ENCODE results near the gene OXCT1. TPM values are rescaled to one million over a fixed set of nuclear protein-coding genes. Genes with fewer than 3 reads are reported as not detected.
"Not testable (repeated sequence)": the region's sequence is repeated elsewhere in the genome, so short reads cannot be mapped to it uniquely, and the experiment has no call there.

The OXCT1 gene
- total RNA-seq, 1 donor from 2014 or later = 46.7 TPM

GRCh38 chr5:41778410-41778809 is 91.8 kb downstream of the OXCT1 start:
- DNase-seq (ENCODE audit: low spot score) = no peak

GRCh38 chr5:41776435-41776834 is 93.8 kb downstream of the OXCT1 start:
- no peak for DNase-seq (ENCODE audit: low spot score)

GRCh38 chr5:41773799-41774198 is 96.4 kb downstream of the OXCT1 start:
- DNase-seq (ENCODE audit: low spot score) = no peak

- no peak for DNase-seq (ENCODE audit: low spot score)
These were observed 97.3 kb downstream of the OXCT1 start for GRCh38 chr5:41772785-41773442.

- DNase-seq (ENCODE audit: low spot score) = no peak
These were observed 98.2 kb downstream of the OXCT1 start for GRCh38 chr5:41772056-41772455.

- DNase-seq (ENCODE audit: low spot score) = no peak
These were observed 99.4 kb downstream of the OXCT1 start for GRCh38 chr5:41770799-41771198.

- no peak for DNase-seq (ENCODE audit: low spot score)
These were observed 101.5 kb downstream of the OXCT1 start for GRCh38 chr5:41768692-41769091.

GRCh38 chr5:41764650-41765049 is 105.6 kb downstream of the OXCT1 start:
- no peak for DNase-seq (ENCODE audit: low spot score)

GRCh38 chr5:41763574-41763973 is 106.7 kb downstream of the OXCT1 start:
- DNase-seq (ENCODE audit: low spot score) = no peak

GRCh38 chr5:41763081-41763480 is 107.1 kb downstream of the OXCT1 start:
- DNase-seq (ENCODE audit: low spot score) = no peak

GRCh38 chr5:41762426-41762825 is 107.8 kb downstream of the OXCT1 start:
- DNase-seq (ENCODE audit: low spot score) = no peak

- no peak for DNase-seq (ENCODE audit: low spot score)
These were observed 108.6 kb downstream of the OXCT1 start for GRCh38 chr5:41761663-41762062.

- no peak for DNase-seq (ENCODE audit: low spot score)
These were observed 114.5 kb downstream of the OXCT1 start for GRCh38 chr5:41755705-41756104.

GRCh38 chr5:41754857-41755256 is 115.4 kb downstream of the OXCT1 start:
- DNase-seq (ENCODE audit: low spot score) = no peak

GRCh38 chr5:41751867-41752266 is 118.4 kb downstream of the OXCT1 start:
- no peak for DNase-seq (ENCODE audit: low spot score)

GRCh38 chr5:41748631-41749030 is 121.6 kb downstream of the OXCT1 start:
- DNase-seq (ENCODE audit: low spot score) = no peak

- DNase-seq (ENCODE audit: low spot score) = no peak
These were observed 122.5 kb downstream of the OXCT1 start for GRCh38 chr5:41747708-41748107.

- DNase-seq (ENCODE audit: low spot score) = no peak
These were observed 122.9 kb downstream of the OXCT1 start for GRCh38 chr5:41747301-41747700.

- not testable (repeated sequence) for DNase-seq (ENCODE audit: low spot score)
These were observed 127.6 kb downstream of the OXCT1 start for GRCh38 chr5:41742608-41743007.

- DNase-seq (ENCODE audit: low spot score) = no peak
These were observed 131.4 kb downstream of the OXCT1 start for GRCh38 chr5:41738710-41739354.

- no peak for DNase-seq (ENCODE audit: low spot score)
These were observed 133.6 kb downstream of the OXCT1 start for GRCh38 chr5:41736641-41737040.

GRCh38 chr5:41735213-41735612 is 135.0 kb downstream of the OXCT1 start:
- no peak for DNase-seq (ENCODE audit: low spot score)

- not testable (repeated sequence) for DNase-seq (ENCODE audit: low spot score)
These were observed 140.8 kb downstream of the OXCT1 start for GRCh38 chr5:41729381-41729780.

All from mesenteric fat pad (tissue), 1 donor.